Lung (tissue), 12 donors: ENCODE results near the gene ERGIC1. TPM values are rescaled to one million over a fixed set of nuclear protein-coding genes. Genes with fewer than 3 reads are reported as not detected.

ENCODE experiments used
- ATAC-seq: fragments of 200-7000 bp; cut with Tn5 transposase; one replicate; pipeline ENCODE4 v1.9.1; 2020; ENCODE audit warnings: moderate number of reproducible peaks; ENCODE audit not compliant: insufficient read depth, low FRiP score
- DNase-seq, 3 donors: peaks; one replicate each; pipeline ENCODE4 v3.0.0-alpha.2; 2013 to 2017
- H3K27ac ChIP-seq, 2 donors: one replicate each; pipeline ENCODE4 v1.5.1; 2013; ENCODE audit warnings: mild to moderate bottlenecking in 2 of 2, moderate library complexity in 2 of 2, control low read depth in 1 of 2, inconsistent platforms in 1 of 2, low read depth in 1 of 2, low read length in 1 of 2
- H3K27me3 ChIP-seq, 3 donors: one replicate each; pipeline ENCODE4 v1.5.1; 2013; ENCODE audit warnings: low read length in 2 of 3; ENCODE audit not compliant: control insufficient read depth in 3 of 3, insufficient read depth in 3 of 3
- H3K36me3 ChIP-seq, 4 donors: one replicate each; pipeline ENCODE4 v1.5.1; 2013; ENCODE audit warnings: low read length in 4 of 4, mild to moderate bottlenecking in 1 of 4, moderate library complexity in 1 of 4; ENCODE audit not compliant: control insufficient read depth in 4 of 4, insufficient read depth in 4 of 4
- H3K4me1 ChIP-seq, 5 donors: one replicate each; pipeline ENCODE4 v1.5.1; 2013; ENCODE audit warnings: low read length in 5 of 5, mild to moderate bottlenecking in 2 of 5, moderate library complexity in 1 of 5; ENCODE audit not compliant: control insufficient read depth in 5 of 5, insufficient read depth in 5 of 5
- H3K4me3 ChIP-seq: one replicate; pipeline ENCODE4 v1.5.1; 2013; ENCODE audit warnings: mild to moderate bottlenecking, control low read depth, moderate library complexity
- H3K9ac ChIP-seq, 2 donors: one replicate each; pipeline ENCODE4 v1.5.1; 2013; ENCODE audit warnings: low read length in 2 of 2, control low read depth in 1 of 2; ENCODE audit not compliant: insufficient read depth in 1 of 2
- H3K9me3 ChIP-seq, 4 donors: one replicate each; pipeline ENCODE4 v1.5.1; 2013; ENCODE audit warnings: low read length in 3 of 4, mild to moderate bottlenecking in 1 of 4, moderate library complexity in 1 of 4; ENCODE audit not compliant: control insufficient read depth in 4 of 4, insufficient read depth in 3 of 4
- CTCF ChIP-seq: IDR thresholded peaks from 2 replicates; pipeline ENCODE4 v1.5.1; 2012; ENCODE audit warnings: mild to moderate bottlenecking; ENCODE audit errors: control extremely low read depth, extremely low read depth
- WGBS, 2 donors: extraction: QIAGEN DNeasy Blood & Tissue Kit; methylation state at CpG; one replicate each; pipeline ENCODE4 v1.1.7; 2013; 5-methylcytosine and 5-hydroxymethylcytosine counted together
- polyA plus RNA-seq, 2 donors: library from polyadenylated mRNA; stranded (reverse); fragments of 200-250 nt; gene quantifications; one replicate each; pipeline ENCODE4 v1.2.1, GENCODE V29; 2013
- total RNA-seq, 2 donors: library from RNA; depleted of rRNA in 1 of 2; stranded (reverse); fragments of >200 nt in 1 of 2; gene quantifications; one replicate each; pipeline ENCODE4 v1.2.1, GENCODE V29; 2014 to 2021
- donor health status: control.
- donor health status: control.
- donor health status: Bipolar disorder and iron deficiency.
- donor health status: healthy.
- donor health status: DM: yes; HTN: yes; CAD: no.

The ERGIC1 gene
- total and polyA plus RNA-seq, 4 donors = 62.2 to 215 (median 163) TPM

- Histone ChIP-seq H3K4me1 (peaks cover 5 to 36% (median 26%) of the 10 kb centered on the region in 5 donors), H3K27ac (peak overlapping the region; percentile 85 to 96), H3K9me3 (no peaks in the 10 kb centered on the region), H3K27me3 (no peaks in the 10 kb centered on the region), H3K4me3 (no peak overlapping the region), H3K9ac (no peak overlapping the region), H3K36me3 (peaks cover 0 to 6% (median 3%) of the 10 kb centered on the region in 4 donors)
- no peak for ATAC-seq
- 80% methylated on average over 26 of the region's 26 CpGs for WGBS, 2 donors
- DNase-seq = peak in 1 of 3 donors; percentile 54
- TF ChIP-seq CTCF = no peak
Observed at GRCh38 chr5:172905346-172906140, 71.5 kb downstream of the ERGIC1 start.

GRCh38 chr5:172906436-172906835 is 72.4 kb downstream of the ERGIC1 start:
- H3K27me3 ChIP-seq = no peaks in the 10 kb centered on the region
- peak overlapping the region in 1 of 2 donors; percentile 96 for H3K27ac ChIP-seq
- ATAC-seq (no peak), DNase-seq (no peak)
- H3K9ac ChIP-seq = no peak overlapping the region
- peaks cover 5 to 29% (median 21%) of the 10 kb centered on the region in 5 donors for H3K4me1 ChIP-seq
- no peak overlapping the region for H3K4me3 ChIP-seq
- no peaks in the 10 kb centered on the region for H3K9me3 ChIP-seq
- WGBS, 2 donors = 85% methylated on average over 6 of the region's 6 CpGs
- peaks cover 0 to 6% (median 5%) of the 10 kb centered on the region in 4 donors for H3K36me3 ChIP-seq
- TF ChIP-seq CTCF = no peak

- Histone ChIP-seq H3K4me1 (peaks cover 5 to 26% (median 20%) of the 10 kb centered on the region in 5 donors), H3K9me3 (no peaks in the 10 kb centered on the region), H3K36me3 (peaks cover 0 to 6% (median 4%) of the 10 kb centered on the region in 4 donors), H3K27me3 (no peaks in the 10 kb centered on the region), H3K27ac (peak overlapping the region in 1 of 2 donors; percentile 11), H3K4me3 (no peak overlapping the region), H3K9ac (no peak overlapping the region)
- WGBS, 2 donors = 84 to 88% methylated on average over 10 of the region's 10 CpGs
- ATAC-seq (no peak), DNase-seq (no peak)
- no peak for TF ChIP-seq CTCF
Observed at GRCh38 chr5:172906888-172907287, 72.8 kb downstream of the ERGIC1 start.
